ENCODE results near the gene ATP8A2. TPM values are rescaled to one million over a fixed set of nuclear protein-coding genes. Genes with fewer than 3 reads are reported as not detected.

The ATP8A2 gene
- total RNA-seq, 4 donors from 2014 or later = 0.29 to 0.65 (median 0.46) TPM

GRCh38 chr13:26053418-26053980 is 681.7 kb downstream of the ATP8A2 start:
- Histone ChIP-seq H3K36me3 (no peaks in the 10 kb centered on the region), H3K4me1 (peaks cover 11 to 33% (median 30%) of the 10 kb centered on the region in 4 donors), H3K4me3 (no peak overlapping the region), H3K27ac (replicated peaks in 1 of 4) (no peak overlapping the region), H3K27me3 (peaks cover 0 to 64% (median 30%) of the 10 kb centered on the region in 4 donors), H3K9me3 (no peaks in the 10 kb centered on the region)
- no peak for TF ChIP-seq CTCF (IDR thresholded peaks at IDR 0.05)
- TF ChIP-seq POLR2A (IDR thresholded peaks at IDR 0.05; ENCODE audit: low read depth) = no peak
- no peak for TF ChIP-seq EP300 (IDR thresholded peaks at IDR 0.05)
- no peak for TF ChIP-seq POLR2AphosphoS5 (IDR thresholded peaks at IDR 0.05)
- DNase-seq (ENCODE audit: extremely low spot score) = peak; percentile 19
- intact Hi-C loops (cut with DNase I) = no loop called here
- WGBS = 85% methylated on average over 6 of the region's 6 CpGs

- Histone ChIP-seq H3K4me3 (no peak overlapping the region), H3K4me1 (peaks cover 11 to 25% (median 21%) of the 10 kb centered on the region in 4 donors), H3K27me3 (peaks cover 0 to 53% (median 18%) of the 10 kb centered on the region in 4 donors), H3K36me3 (no peaks in the 10 kb centered on the region), H3K27ac (replicated peaks in 1 of 4) (no peak overlapping the region), H3K9me3 (no peaks in the 10 kb centered on the region)
- no peak for TF ChIP-seq POLR2AphosphoS5 (IDR thresholded peaks at IDR 0.05)
- intact Hi-C loops (cut with DNase I) = no loop called here
- no peak for DNase-seq (ENCODE audit: extremely low spot score)
Measured at GRCh38 chr13:26054896-26055295, 683.1 kb downstream of the ATP8A2 start.

- intact Hi-C loops (cut with DNase I) = no loop called here
- Histone ChIP-seq H3K36me3 (no peaks in the 10 kb centered on the region), H3K4me3 (no peak overlapping the region), H3K4me1 (no peaks in the 10 kb centered on the region), H3K27ac (replicated peaks in 1 of 4) (no peak overlapping the region), H3K27me3 (peaks cover 0 to 15% (median 0%) of the 10 kb centered on the region in 4 donors), H3K9me3 (no peaks in the 10 kb centered on the region)
- TF ChIP-seq POLR2AphosphoS5 (IDR thresholded peaks at IDR 0.05) (no peak), CTCF (IDR thresholded peaks at IDR 0.05) (no peak), POLR2A (IDR thresholded peaks at IDR 0.05; ENCODE audit: low read depth) (no peak), EP300 (IDR thresholded peaks at IDR 0.05) (no peak)
- DNase-seq (ENCODE audit: extremely low spot score) = peak; percentile 50
- 70% methylated on average over 6 of the region's 6 CpGs for WGBS
Measured at GRCh38 chr13:26058704-26059103, 686.9 kb downstream of the ATP8A2 start.

- intact Hi-C loops (cut with DNase I) = no loop called here
- TF ChIP-seq CTCF (IDR thresholded peaks at IDR 0.05) (no peak), EP300 (IDR thresholded peaks at IDR 0.05) (no peak), POLR2AphosphoS5 (IDR thresholded peaks at IDR 0.05) (no peak), POLR2A (IDR thresholded peaks at IDR 0.05; ENCODE audit: low read depth) (no peak)
- DNase-seq (ENCODE audit: extremely low spot score) = no peak
- Histone ChIP-seq H3K36me3 (no peaks in the 10 kb centered on the region), H3K9me3 (no peaks in the 10 kb centered on the region), H3K27ac (replicated peaks in 1 of 4) (no peak overlapping the region), H3K4me1 (no peaks in the 10 kb centered on the region), H3K27me3 (peaks cover 0 to 13% (median 0%) of the 10 kb centered on the region in 4 donors), H3K4me3 (no peak overlapping the region)
- WGBS = 86% methylated on average over 4 of the region's 4 CpGs
Measured at GRCh38 chr13:26060357-26060756, 688.6 kb downstream of the ATP8A2 start.

- TF ChIP-seq EP300 (IDR thresholded peaks at IDR 0.05) = no peak
- intact Hi-C loops (cut with DNase I) = no loop called here
- H3K4me3 ChIP-seq = no peak overlapping the region
Measured at GRCh38 chr13:26061256-26061655, 689.5 kb downstream of the ATP8A2 start.

GRCh38 chr13:26061947-26062346 is 690.2 kb downstream of the ATP8A2 start:
- peak; percentile 42 for DNase-seq (ENCODE audit: extremely low spot score)
- Histone ChIP-seq H3K27ac (replicated peaks in 1 of 4) (no peak overlapping the region), H3K4me3 (no peak overlapping the region), H3K4me1 (no peaks in the 10 kb centered on the region), H3K9me3 (no peaks in the 10 kb centered on the region), H3K27me3 (peaks cover 0 to 12% (median 0%) of the 10 kb centered on the region in 4 donors), H3K36me3 (no peaks in the 10 kb centered on the region)
- 77% methylated on average over 6 of the region's 6 CpGs for WGBS
- intact Hi-C loops (cut with DNase I) = no loop called here
- TF ChIP-seq POLR2A (IDR thresholded peaks at IDR 0.05; ENCODE audit: low read depth) (no peak), POLR2AphosphoS5 (IDR thresholded peaks at IDR 0.05) (no peak), EP300 (IDR thresholded peaks at IDR 0.05) (no peak), CTCF (IDR thresholded peaks at IDR 0.05) (no peak)

More at GRCh38 chr13:26061256-26061655, 689.5 kb downstream of the ATP8A2 start:
- no peaks in the 10 kb centered on the region for H3K9me3 ChIP-seq
- H3K27ac ChIP-seq (replicated peaks in 1 of 4) = no peak overlapping the region
- H3K4me1 ChIP-seq = no peaks in the 10 kb centered on the region
- 86% methylated on average over 5 of the region's 5 CpGs for WGBS
- peak; percentile 31 for DNase-seq (ENCODE audit: extremely low spot score)
- no peaks in the 10 kb centered on the region for H3K36me3 ChIP-seq
- peaks cover 0 to 13% (median 0%) of the 10 kb centered on the region in 4 donors for H3K27me3 ChIP-seq
